CD4-positive, alpha-beta T cell (primary cell): ENCODE data around the gene SYK. TPM values are rescaled to one million over a fixed set of nuclear protein-coding genes. Genes with fewer than 3 reads are reported as not detected.

ENCODE experiments used
- ATAC-seq: fragments of 200-7000 bp; cut with Tn5 transposase; one replicate; pipeline ENCODE4 v1.10.0; 2022; ENCODE audit warnings: mild to moderate bottlenecking; ENCODE audit not compliant: poor library complexity
- CTCF ChIA-PET: fragments of 350-600 bp; sonication (Branson Sonifier 250); formaldehyde crosslinking; loops from one replicate; lab custom pipeline; 2021; ENCODE audit warnings: antibody characterized with exemption, inconsistent platforms; lab: Charles Lee
- POLR2A ChIA-PET: fragments of 350-600 bp; sonication (Branson Sonifier 250); formaldehyde crosslinking; loops from one replicate; lab custom pipeline; 2021; ENCODE audit warnings: antibody characterized with exemption, inconsistent platforms; lab: Charles Lee
- DNase-seq, 14 experiments: peaks; one replicate each; pipeline ENCODE4 v3.0.0-alpha.2; 2013 to 2020; ENCODE audit warnings: mixed read lengths in 2 of 14
- H3K27ac ChIP-seq, 2 donors: one replicate each; pipeline versions ENCODE4 v1.5.1 to v1.7.0; 2013; ENCODE audit warnings: low read length in 2 of 2, low read depth in 1 of 2, mild to moderate bottlenecking in 1 of 2
- H3K27me3 ChIP-seq, 2 experiments: 1 replicate in 1 of 2; 2 replicates in 1 of 2; pipeline versions ENCODE4 v1.6.1 to v1.7.0; 2013; ENCODE audit warnings: low read length in 2 of 2, control low read depth in 1 of 2, mild to moderate bottlenecking in 1 of 2, moderate library complexity in 1 of 2; ENCODE audit not compliant: insufficient read depth in 2 of 2, control insufficient read depth in 1 of 2
- H3K36me3 ChIP-seq: one replicate; pipeline ENCODE4 v1.6.1; 2013; ENCODE audit warnings: low read length, control low read depth; ENCODE audit not compliant: insufficient read depth
- H3K4me1 ChIP-seq: one replicate; pipeline ENCODE4 v1.6.1; 2013; ENCODE audit warnings: low read length, control low read depth; ENCODE audit not compliant: insufficient read depth
- H3K4me3 ChIP-seq: one replicate; pipeline ENCODE4 v1.5.1; 2013; ENCODE audit warnings: mild to moderate bottlenecking, low read length, moderate library complexity
- H3K9me3 ChIP-seq, 2 experiments: 1 replicate in 1 of 2; 2 replicates in 1 of 2; pipeline versions ENCODE4 v1.6.1 to v1.7.0; 2013; ENCODE audit warnings: low read length in 2 of 2, mild to moderate bottlenecking in 2 of 2, control low read depth in 1 of 2, moderate library complexity in 1 of 2; ENCODE audit not compliant: control insufficient read depth in 1 of 2, insufficient read depth in 1 of 2
- H3K27ac Mint-ChIP-seq: one replicate; pipeline ENCODE4 v1.8.0; 2020; ENCODE audit warnings: mixed read lengths
- H3K27me3 Mint-ChIP-seq: one replicate; pipeline ENCODE4 v1.8.0; 2021; ENCODE audit warnings: mixed read lengths
- H3K36me3 Mint-ChIP-seq: one replicate; pipeline ENCODE4 v1.8.0; 2021; ENCODE audit warnings: low read depth, mixed read lengths
- H3K4me1 Mint-ChIP-seq: one replicate; pipeline ENCODE4 v1.8.0; 2021; ENCODE audit warnings: low read depth, mixed read lengths
- H3K4me3 Mint-ChIP-seq: one replicate; pipeline ENCODE4 v1.8.0; 2020; ENCODE audit warnings: mild to moderate bottlenecking, mixed read lengths
- H3K9me3 Mint-ChIP-seq: one replicate; pipeline ENCODE4 v1.8.0; 2020; ENCODE audit warnings: mixed read lengths
- intact Hi-C, 2 experiments: fragments of 100-400 bp; cut with DNase I in 1 of 2; cut with micrococcal nuclease in 1 of 2; formaldehyde crosslinking; loops; one replicate each; pipeline versions ENCODE4 v1.15.1 to v1.9.0; 2023 to 2025; cut with DNase I, micrococcal nuclease
- total RNA-seq, 174 experiments: library from RNA in 2 of 174; stranded (reverse) in 2 of 174; gene quantifications; one replicate each; pipeline ENCODE4 v1.2.3 and lab custom pipeline; 2021 to 2026
- TF ChIP-seq, protein P1 (sequence below): fragments of 200-600 bp; IDR thresholded peaks from one replicate; pipeline ENCODE4 v1.8.0; 2022; ENCODE audit warnings: antibody characterized with exemption, mild to moderate bottlenecking

The SYK gene
- total RNA-seq, 2 experiments from 2014 or later, result 1.1 to 1.2 TPM

DNA sequence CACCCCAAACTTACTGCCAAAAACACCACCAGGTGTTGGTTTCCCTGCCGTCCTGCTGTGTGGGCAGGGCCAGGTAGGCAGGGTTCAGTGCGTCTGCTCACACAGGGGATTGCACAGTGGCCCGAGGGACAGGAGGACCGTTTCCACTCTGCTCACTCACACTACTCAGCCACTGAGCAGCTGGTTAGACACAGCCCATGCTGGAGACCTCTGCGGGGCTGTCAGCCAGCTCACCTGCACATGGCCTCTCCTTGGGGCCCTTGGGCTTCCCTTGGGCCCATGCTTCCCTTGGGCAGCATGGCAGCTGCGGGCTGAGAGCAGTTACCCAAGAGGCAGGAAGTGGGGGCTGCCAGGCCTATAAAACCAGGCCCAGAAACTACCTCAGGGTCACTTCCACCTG is 79.0 kb downstream of the SYK start:
- H3K4me1 ChIP-seq, result no peaks in the 10 kb centered on the region
- H3K27me3 ChIP-seq, result no peaks in the 10 kb centered on the region
- DNase-seq (no peak), ATAC-seq (no peak)
- no peak overlapping the region for H3K4me3 ChIP-seq
- Mint-ChIP-seq H3K4me1 (no peaks in the 10 kb centered on the region), H3K4me3 (no peak overlapping the region), H3K9me3 (peaks cover 2% of the 10 kb centered on the region), H3K27me3 (peaks cover 5% of the 10 kb centered on the region), H3K36me3 (no peaks in the 10 kb centered on the region), H3K27ac (no peak overlapping the region)
- TF ChIP-seq, protein P1, sequence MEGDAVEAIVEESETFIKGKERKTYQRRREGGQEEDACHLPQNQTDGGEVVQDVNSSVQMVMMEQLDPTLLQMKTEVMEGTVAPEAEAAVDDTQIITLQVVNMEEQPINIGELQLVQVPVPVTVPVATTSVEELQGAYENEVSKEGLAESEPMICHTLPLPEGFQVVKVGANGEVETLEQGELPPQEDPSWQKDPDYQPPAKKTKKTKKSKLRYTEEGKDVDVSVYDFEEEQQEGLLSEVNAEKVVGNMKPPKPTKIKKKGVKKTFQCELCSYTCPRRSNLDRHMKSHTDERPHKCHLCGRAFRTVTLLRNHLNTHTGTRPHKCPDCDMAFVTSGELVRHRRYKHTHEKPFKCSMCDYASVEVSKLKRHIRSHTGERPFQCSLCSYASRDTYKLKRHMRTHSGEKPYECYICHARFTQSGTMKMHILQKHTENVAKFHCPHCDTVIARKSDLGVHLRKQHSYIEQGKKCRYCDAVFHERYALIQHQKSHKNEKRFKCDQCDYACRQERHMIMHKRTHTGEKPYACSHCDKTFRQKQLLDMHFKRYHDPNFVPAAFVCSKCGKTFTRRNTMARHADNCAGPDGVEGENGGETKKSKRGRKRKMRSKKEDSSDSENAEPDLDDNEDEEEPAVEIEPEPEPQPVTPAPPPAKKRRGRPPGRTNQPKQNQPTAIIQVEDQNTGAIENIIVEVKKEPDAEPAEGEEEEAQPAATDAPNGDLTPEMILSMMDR, result no peak
- no peaks in the 10 kb centered on the region for H3K36me3 ChIP-seq
- intact Hi-C loops, result no loop called here
- POLR2A ChIA-PET, result no interaction called here
- CTCF ChIA-PET, result no interaction called here
- peaks cover 3 to 4% of the 10 kb centered on the region in 2 experiments for H3K9me3 ChIP-seq
- H3K27ac ChIP-seq, result no peak overlapping the region

DNA sequence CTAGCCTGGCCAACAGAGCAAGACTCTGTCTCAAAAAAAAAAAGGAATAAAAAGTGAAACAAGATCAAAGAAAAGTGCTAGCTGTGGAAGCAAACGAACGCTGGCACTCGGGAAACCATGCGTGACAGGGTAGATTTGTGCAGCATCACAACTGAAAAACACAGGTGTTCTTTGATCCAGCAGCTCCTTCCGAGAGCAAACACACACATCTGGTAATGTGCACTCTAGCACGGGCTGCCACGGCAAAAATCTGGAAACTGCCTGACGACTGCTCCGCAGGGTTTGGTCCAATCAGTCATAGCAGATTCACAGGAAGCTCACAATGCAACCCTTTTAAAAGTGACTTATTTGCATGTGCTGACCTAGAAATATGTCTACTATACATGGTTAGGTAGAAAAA is 80.0 kb downstream of the SYK start:
- Mint-ChIP-seq H3K4me1 (no peaks in the 10 kb centered on the region), H3K9me3 (peaks cover 6% of the 10 kb centered on the region), H3K36me3 (no peaks in the 10 kb centered on the region), H3K4me3 (no peak overlapping the region), H3K27me3 (peaks cover 5% of the 10 kb centered on the region), H3K27ac (no peak overlapping the region)
- ChIA-PET CTCF (no interaction called here), POLR2A (no interaction called here)
- no peak overlapping the region for H3K4me3 ChIP-seq
- no peak overlapping the region for H3K27ac ChIP-seq
- DNase-seq (no peak), ATAC-seq (no peak)
- H3K4me1 ChIP-seq, result no peaks in the 10 kb centered on the region
- TF ChIP-seq, protein P1, result no peak
- H3K9me3 ChIP-seq, result peaks cover 6 to 9% of the 10 kb centered on the region in 2 experiments
- intact Hi-C loops, result no loop called here
- H3K27me3 ChIP-seq, result no peaks in the 10 kb centered on the region
- H3K36me3 ChIP-seq, result no peaks in the 10 kb centered on the region

DNA sequence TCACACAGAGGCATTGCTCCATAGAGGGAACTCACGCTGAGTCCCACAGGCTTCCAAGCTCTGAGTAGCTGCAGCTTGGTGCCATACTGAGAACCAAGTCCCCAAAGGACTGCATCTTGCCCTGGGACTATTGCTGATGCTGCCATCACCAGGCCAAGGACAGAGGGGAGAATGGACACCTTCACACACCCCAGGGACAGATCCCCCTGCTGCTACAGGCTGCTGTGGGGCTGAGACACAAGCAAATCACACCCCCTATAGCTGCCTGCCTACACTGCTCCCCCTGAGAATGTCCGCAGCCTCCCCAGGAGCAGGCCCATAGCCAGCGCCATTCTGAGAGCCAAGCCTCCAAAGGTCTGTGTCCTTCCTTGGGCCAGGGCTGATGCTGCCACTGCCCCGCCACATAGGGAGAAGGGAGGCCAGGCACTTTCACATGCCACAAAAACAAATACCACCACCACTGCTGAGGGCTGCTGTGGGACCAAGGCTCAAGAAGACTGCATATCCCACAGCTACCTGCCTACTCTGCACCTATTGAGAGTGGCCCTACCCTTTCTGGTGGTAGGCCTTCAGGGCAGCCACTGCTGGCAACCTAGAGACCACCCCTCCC is 81.5 kb downstream of the SYK start:
- H3K27ac ChIP-seq, result no peak overlapping the region
- no peaks in the 10 kb centered on the region for H3K36me3 ChIP-seq
- Mint-ChIP-seq H3K4me3 (no peak overlapping the region), H3K27me3 (peaks cover 5% of the 10 kb centered on the region), H3K27ac (no peak overlapping the region), H3K9me3 (peaks cover 6% of the 10 kb centered on the region), H3K4me1 (no peaks in the 10 kb centered on the region), H3K36me3 (no peaks in the 10 kb centered on the region)
- TF ChIP-seq, protein P1, result no peak
- H3K4me1 ChIP-seq, result no peaks in the 10 kb centered on the region
- POLR2A ChIA-PET, result no interaction called here
- H3K4me3 ChIP-seq, result no peak overlapping the region
- ATAC-seq (no peak), DNase-seq (no peak)
- intact Hi-C loops, result no loop called here
- no peaks in the 10 kb centered on the region for H3K27me3 ChIP-seq
- peaks cover 6 to 9% of the 10 kb centered on the region in 2 experiments for H3K9me3 ChIP-seq
- CTCF ChIA-PET, result no interaction called here
